RPMI8226 (cell line): ENCODE measurements around the gene AFAP1.
A peak's percentile ranks its signal among the peaks of the same experiment; 100 is the strongest.

Source experiments
- DNase-seq: peaks from one replicate; pipeline ENCODE4 v3.0.0-alpha.2; 2015

The AFAP1 gene

GRCh38 chr4:7892212-7893019 lies 47.2 kb downstream of the AFAP1 start:
- DNase-seq: no peak

DNA sequence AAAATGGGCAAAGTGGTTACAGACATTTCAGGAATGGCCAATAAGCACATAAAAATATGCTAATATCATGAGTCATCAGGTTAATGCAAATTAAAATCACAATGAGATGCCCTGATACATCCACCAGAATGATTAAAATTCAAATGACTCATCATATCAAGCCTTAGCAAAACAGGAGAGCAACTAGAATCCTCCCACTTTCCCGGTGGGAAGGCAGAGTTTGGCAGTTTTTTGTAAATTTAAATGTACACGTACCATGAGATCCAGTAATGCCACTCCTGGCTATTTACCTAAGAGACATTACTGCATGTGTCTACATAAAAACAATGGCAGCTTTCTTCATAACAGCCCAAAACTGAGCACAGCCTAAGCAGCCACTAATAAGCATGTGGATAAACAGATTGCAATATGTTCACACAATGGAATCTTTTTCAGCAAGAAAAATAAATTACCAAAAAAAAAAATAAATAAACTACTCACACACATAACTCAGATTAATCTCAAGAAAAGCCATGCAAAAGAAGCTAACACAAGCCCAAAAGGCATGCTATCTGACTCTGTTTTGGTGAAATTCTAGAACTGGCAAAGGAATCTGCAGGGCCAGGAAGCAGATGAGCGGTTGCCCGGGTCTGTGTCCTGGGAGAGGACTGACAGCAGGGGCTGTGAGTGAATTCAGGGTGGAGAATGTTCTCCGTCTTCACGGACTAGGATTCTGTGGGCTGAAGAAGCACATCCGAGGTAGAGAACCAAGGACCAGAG lies 48.8 kb downstream of the AFAP1 start:
- DNase-seq: no peak

GRCh38 chr4:7887436-7887835 lies 52.2 kb downstream of the AFAP1 start:
- no peak for DNase-seq

GRCh38 chr4:7886007-7886973 lies 53.4 kb downstream of the AFAP1 start:
- DNase-seq: no peak

DNA sequence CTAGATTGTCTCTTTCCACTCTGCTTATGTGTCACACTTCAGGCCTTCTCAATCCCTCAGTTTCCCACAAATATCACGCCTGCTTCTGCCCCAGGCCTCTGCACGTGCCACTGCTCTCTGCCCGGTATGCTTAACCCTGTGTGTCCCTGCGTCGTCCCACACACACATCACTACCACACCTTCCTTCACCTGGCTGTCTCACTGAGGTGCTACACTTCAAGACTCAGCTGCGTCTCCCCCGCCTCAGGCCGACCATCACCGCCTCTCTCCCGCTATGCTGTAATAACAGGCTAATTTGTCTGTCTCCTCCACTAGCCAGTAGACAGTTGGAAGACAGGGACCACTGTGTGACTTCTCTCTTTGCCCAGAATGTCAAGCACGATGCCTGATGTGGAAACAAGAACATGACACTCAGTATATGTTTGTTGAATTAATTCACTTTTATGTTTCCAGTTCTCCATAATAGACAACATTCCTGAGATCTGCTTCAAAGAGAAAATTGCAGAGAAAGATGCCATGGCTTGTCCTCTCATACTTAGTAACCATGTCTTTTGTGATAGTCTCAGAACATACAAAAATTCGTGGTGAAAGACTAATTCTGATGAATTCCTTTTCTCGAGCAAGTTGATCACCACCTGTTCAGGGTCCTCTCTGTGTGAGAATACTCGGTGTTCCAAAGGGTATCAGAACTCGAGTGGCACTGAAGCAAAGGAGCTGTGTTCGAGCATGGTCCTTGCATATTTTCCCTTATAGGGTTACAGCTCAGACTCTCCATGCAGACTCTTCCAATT lies 54.2 kb downstream of the AFAP1 start:
- DNase-seq: no peak

DNA sequence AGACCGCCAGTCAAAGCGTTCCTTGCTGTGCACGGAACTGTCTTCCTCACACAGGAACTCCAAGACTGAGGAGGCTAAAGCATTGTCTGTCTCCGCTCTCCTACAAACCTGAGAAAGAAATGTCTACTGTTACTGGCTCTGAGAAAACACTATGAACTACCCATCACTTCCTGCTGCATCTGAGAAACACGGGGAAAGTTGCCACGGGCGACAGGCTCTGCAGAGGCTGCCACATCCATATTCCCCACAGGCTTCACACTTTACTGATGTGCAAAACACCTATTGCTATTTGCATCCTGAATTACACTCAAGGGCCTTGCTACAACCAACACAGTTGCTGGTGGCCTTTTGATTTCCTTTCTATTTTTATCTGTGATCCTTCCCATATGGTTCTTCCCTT lies 59.0 kb downstream of the AFAP1 start:
- DNase-seq: no peak

DNA sequence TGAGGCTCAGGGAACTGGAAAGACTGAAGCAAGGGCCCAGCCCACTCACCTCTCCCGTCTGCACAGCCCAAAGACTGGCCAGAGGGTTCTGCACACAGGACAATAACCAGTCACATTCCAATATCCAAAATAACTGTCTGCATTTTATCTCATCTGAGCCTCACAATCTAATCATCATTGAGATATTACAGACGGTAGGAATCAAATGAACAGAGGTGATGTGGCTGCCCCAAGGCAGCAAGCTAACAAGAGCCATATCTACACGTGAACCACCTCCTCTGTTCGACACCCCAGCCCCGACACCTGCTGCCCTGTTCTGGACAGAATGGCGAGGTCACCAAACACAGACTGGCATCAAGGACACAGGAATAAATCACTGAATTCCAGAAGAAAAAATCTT lies 60.5 kb downstream of the AFAP1 start:
- DNase-seq: no peak

GRCh38 chr4:7878323-7878722 lies 61.3 kb downstream of the AFAP1 start:
- no peak for DNase-seq

- no peak for DNase-seq
Observed at GRCh38 chr4:7877176-7877575, 62.5 kb downstream of the AFAP1 start.

GRCh38 chr4:7876201-7876875 lies 63.3 kb downstream of the AFAP1 start:
- peak; percentile 21 for DNase-seq

- DNase-seq: no peak
Observed at GRCh38 chr4:7874838-7875237, 64.8 kb downstream of the AFAP1 start.

GRCh38 chr4:7873881-7874280 lies 65.8 kb downstream of the AFAP1 start:
- no peak for DNase-seq

- DNase-seq: no peak
Observed at GRCh38 chr4:7872264-7872771, 67.3 kb downstream of the AFAP1 start.

- DNase-seq: no peak
Observed at GRCh38 chr4:7871356-7871755, 68.3 kb downstream of the AFAP1 start.

GRCh38 chr4:7868892-7869471 lies 70.7 kb downstream of the AFAP1 start:
- no peak for DNase-seq

DNA sequence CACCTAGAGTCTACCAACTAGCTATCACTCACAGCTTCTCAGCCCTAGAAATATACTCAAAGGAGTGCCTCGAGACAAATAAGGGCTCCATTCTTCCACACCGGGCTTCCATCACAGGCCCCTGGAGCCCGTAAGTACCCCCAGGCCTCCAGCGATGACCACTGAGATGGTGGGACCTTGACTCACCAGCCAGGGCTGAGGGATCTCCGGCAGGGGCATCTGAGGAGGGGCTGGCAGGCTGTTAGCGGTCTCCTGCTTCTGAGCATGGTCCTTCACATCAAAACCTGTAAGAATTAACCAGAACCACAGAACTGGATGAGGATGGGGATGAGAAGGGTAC lies 71.3 kb downstream of the AFAP1 start:
- no peak for DNase-seq

DNA sequence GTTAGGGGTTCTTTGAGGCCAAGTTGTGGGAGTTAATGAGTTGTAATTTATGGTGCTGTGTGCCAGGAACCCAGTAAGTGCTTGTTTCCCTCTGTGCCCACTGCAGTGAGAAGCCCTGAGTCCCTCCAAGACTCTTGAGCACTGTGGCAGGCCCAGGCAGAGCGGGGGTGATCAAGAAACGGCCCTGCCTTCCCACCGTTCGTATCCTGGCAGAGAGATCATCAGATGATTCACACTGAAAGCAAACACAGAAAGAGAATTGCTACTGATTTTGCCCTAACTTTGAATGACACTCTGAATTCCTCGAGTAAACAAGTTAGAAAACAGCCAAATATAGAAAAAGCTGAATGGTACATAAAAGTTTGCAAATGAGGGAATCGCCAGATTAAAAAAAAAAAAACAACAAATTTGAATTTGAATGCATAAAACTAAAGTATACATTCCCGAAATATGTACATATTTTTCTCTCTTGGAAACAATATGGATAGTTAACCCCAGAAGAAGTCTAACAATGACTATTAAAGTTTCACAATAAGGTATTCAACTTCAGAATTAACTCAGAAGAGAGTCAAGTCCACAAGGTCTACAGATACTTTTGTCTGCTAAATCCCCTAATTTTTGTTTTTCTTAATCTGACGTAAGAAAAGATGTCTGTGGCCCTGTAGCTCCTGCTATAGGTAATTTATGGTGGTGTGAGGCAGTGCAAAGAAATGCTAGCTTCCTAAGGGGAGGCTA lies 71.8 kb downstream of the AFAP1 start:
- no peak for DNase-seq

DNA sequence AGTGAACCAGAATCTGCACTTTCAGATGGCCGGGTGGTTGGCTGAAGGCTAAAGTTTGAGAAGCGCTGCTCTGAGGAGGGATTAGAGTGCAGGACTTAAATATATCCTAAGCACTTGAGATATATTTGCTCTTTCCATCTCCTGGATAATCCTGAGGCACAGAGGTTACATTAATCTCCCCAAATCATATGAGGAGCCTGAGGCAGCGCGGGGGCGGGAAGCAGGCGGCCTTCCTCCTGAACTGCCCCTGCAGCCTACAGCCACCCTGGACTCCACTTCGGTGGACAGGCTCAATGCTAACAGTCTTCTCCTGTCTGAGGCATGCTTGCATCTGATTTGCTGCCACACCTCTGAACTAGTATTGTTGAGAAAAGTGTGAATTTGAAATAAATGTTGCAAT lies 72.5 kb downstream of the AFAP1 start:
- DNase-seq: no peak

GRCh38 chr4:7865533-7865932 lies 74.1 kb downstream of the AFAP1 start:
- DNase-seq: no peak

GRCh38 chr4:7864685-7865084 lies 75.0 kb downstream of the AFAP1 start:
- no peak for DNase-seq
